HG02642 (cell line): ENCODE results near the gene LAGE3.
A peak's percentile ranks its signal among the peaks of the same experiment; 100 is the strongest.

ENCODE experiments used
- ATAC-seq: cut with Tn5 transposase; IDR thresholded peaks from one replicate; pipeline ENCODE4 v1.9.1; 2021; ENCODE audit warnings: mild to moderate bottlenecking; ENCODE audit not compliant: unreplicated experiment, poor library complexity

Gene LAGE3

GRCh38 chrX:154460326-154460725 lies 18.8 kb downstream of the LAGE3 start:
- ATAC-seq = no peak

- no peak for ATAC-seq
Observed at GRCh38 chrX:154459832-154460231, 19.2 kb downstream of the LAGE3 start.

- no peak for ATAC-seq
Observed at GRCh38 chrX:154458954-154459778, 19.9 kb downstream of the LAGE3 start.

GRCh38 chrX:154458116-154458953 lies 20.7 kb downstream of the LAGE3 start, which contains the start of gene PLXNA3:
Gene PLXNA3, plus strand, starts transcription at chrX:154458281. Its CDS starts 1,903 bp downstream, at chrX:154460184.
- ATAC-seq = peak; percentile 67

- peak; percentile 62 for ATAC-seq
Observed at GRCh38 chrX:154457491-154458115, 21.5 kb downstream of the LAGE3 start.

GRCh38 chrX:154452823-154453222 lies 26.3 kb downstream of the LAGE3 start:
- no peak for ATAC-seq

- no peak for ATAC-seq
Observed at GRCh38 chrX:154450312-154450711, 28.8 kb downstream of the LAGE3 start.

GRCh38 chrX:154449618-154450017 lies 29.5 kb downstream of the LAGE3 start:
- no peak for ATAC-seq

GRCh38 chrX:154448484-154448883 lies 30.6 kb downstream of the LAGE3 start:
- no peak for ATAC-seq

GRCh38 chrX:154446430-154446829 lies 32.7 kb downstream of the LAGE3 start:
- no peak for ATAC-seq

- ATAC-seq = no peak
Observed at GRCh38 chrX:154445776-154446175, 33.3 kb downstream of the LAGE3 start.

- ATAC-seq = no peak
Observed at GRCh38 chrX:154444755-154445246, 34.3 kb downstream of the LAGE3 start.

- ATAC-seq = peak; percentile 65
Observed at GRCh38 chrX:154443992-154444754, 34.9 kb downstream of the LAGE3 start, which contains the start of gene FAM50A. Gene FAM50A, plus strand, starts transcription at chrX:154444141. Its CDS starts 95 bp downstream, at chrX:154444236.

- ATAC-seq = no peak
Observed at GRCh38 chrX:154443479-154443910, 35.6 kb downstream of the LAGE3 start.

GRCh38 chrX:154441984-154442707 lies 36.9 kb downstream of the LAGE3 start:
- ATAC-seq = no peak

GRCh38 chrX:154441564-154441963 lies 37.5 kb downstream of the LAGE3 start:
- no peak for ATAC-seq

- no peak for ATAC-seq
Observed at GRCh38 chrX:154440623-154441357, 38.3 kb downstream of the LAGE3 start.

GRCh38 chrX:154439841-154440240 lies 39.2 kb downstream of the LAGE3 start:
- no peak for ATAC-seq
